Left lung (tissue), 10 donors: ENCODE measurements around the gene CD4. TPM values are rescaled to one million over a fixed set of nuclear protein-coding genes. Genes with fewer than 3 reads are reported as not detected.
"Not testable (repeated sequence)": the region's sequence is repeated elsewhere in the genome, so short reads cannot be mapped to it uniquely, and the experiment has no call there.

Experiments
- ATAC-seq: fragments of 200-7000 bp; cut with Tn5 transposase; one replicate; pipeline ENCODE4 v1.9.1; 2020; ENCODE audit warnings: moderate library complexity
- DNase-seq, 4 donors: peaks; one replicate each; pipeline ENCODE4 v3.0.0-alpha.2; 2013 to 2020
- H3K27ac ChIP-seq, 2 donors: fragments of 200-600 bp; sonication (generic) in 1 of 2; one replicate each; pipeline versions ENCODE4 v1.5.0 to v1.8.0; 2020 to 2021
- H3K27me3 ChIP-seq, 2 donors: fragments of 200-600 bp; sonication (generic) in 1 of 2; one replicate each; pipeline versions ENCODE4 v1.5.0 to v1.8.0; 2020 to 2021
- H3K36me3 ChIP-seq, 2 donors: fragments of 200-600 bp; sonication (generic) in 1 of 2; one replicate each; pipeline versions ENCODE4 v1.5.0 to v1.8.0; 2020 to 2021
- H3K4me1 ChIP-seq, 2 donors: fragments of 200-600 bp; one replicate each; pipeline ENCODE4 v1.8.0; 2021
- H3K4me3 ChIP-seq, 2 donors: fragments of 200-600 bp; sonication (generic) in 1 of 2; one replicate each; pipeline versions ENCODE4 v1.5.0 to v1.8.0; 2020 to 2021; ENCODE audit warnings: mild to moderate bottlenecking in 1 of 2
- H3K9me3 ChIP-seq, 2 donors: fragments of 200-600 bp; sonication (generic) in 1 of 2; one replicate each; pipeline versions ENCODE4 v1.5.0 to v1.8.0; 2020 to 2021
- intact Hi-C, 2 donors: fragments of 100-400 bp; cut with DNase I; formaldehyde crosslinking; loops; one replicate each; pipeline versions ENCODE4 v1.11.2 to v1.14.2; 2022
- polyA plus RNA-seq, 6 donors: library from polyadenylated mRNA; unstranded; fragments of 120-200 nt; gene quantifications; one replicate each; pipeline ENCODE4 v1.2.1, GENCODE V29; 2013; ENCODE audit not compliant: insufficient read length in 6 of 6
- total RNA-seq, 2 donors: library from RNA; stranded (reverse); fragmentation: NEBNext Ultra II Directional; extraction: Animal tissue kit (Norgen Biotek cat#: 25700); gene quantifications; one replicate each; pipeline ENCODE4 v1.2.1, GENCODE V29; 2021
- TF ChIP-seq, protein P1 (sequence below), 2 donors: fragments of 200-600 bp; sonication (generic) in 1 of 2; IDR thresholded peaks; one replicate each; pipeline versions ENCODE4 v1.5.0 to v1.8.0; 2021; ENCODE audit warnings: antibody characterized with exemption in 2 of 2
- donor health status: DM: no; HTN: yes; CAD: no.
- donor health status: DM: no; HTN: no; CAD: no.

CD4 gene
- total and polyA plus RNA-seq, 8 donors, result 64.5 to 97.8 (median 92.9) TPM

DNA sequence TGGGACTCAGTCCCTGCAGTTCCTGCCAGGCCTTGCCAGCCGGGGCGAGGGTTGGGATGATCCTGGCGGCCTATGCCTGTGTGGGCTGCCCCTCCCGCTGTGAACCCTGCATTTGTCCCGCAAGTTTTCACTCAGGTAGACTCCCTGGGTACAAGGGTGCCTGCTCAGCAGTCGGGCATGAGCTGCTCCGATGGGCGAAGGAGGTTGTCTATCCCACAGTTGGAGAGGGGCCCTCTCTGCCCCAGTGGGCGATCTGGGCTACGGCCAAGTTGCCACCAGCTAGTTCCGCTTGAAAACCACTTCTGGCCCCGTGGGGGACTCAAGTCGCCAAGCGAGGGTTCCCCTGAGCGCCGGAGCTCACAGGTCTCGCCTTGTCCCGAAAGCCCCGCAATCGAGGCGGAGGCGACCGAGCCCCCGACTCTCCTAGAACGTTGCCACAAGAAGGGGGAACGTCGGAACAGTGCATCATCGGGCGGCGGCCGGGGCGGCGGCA lies 77.6 kb downstream of the CD4 start:
- no peaks in the 10 kb centered on the region for H3K9me3 ChIP-seq
- peaks cover 28 to 46% of the 10 kb centered on the region in 2 donors for H3K4me1 ChIP-seq
- H3K4me3 ChIP-seq, result peak overlapping the region; percentile 100
- ATAC-seq (peak; percentile 4), DNase-seq (no peak)
- H3K27me3 ChIP-seq, result no peaks in the 10 kb centered on the region
- TF ChIP-seq, protein P1, sequence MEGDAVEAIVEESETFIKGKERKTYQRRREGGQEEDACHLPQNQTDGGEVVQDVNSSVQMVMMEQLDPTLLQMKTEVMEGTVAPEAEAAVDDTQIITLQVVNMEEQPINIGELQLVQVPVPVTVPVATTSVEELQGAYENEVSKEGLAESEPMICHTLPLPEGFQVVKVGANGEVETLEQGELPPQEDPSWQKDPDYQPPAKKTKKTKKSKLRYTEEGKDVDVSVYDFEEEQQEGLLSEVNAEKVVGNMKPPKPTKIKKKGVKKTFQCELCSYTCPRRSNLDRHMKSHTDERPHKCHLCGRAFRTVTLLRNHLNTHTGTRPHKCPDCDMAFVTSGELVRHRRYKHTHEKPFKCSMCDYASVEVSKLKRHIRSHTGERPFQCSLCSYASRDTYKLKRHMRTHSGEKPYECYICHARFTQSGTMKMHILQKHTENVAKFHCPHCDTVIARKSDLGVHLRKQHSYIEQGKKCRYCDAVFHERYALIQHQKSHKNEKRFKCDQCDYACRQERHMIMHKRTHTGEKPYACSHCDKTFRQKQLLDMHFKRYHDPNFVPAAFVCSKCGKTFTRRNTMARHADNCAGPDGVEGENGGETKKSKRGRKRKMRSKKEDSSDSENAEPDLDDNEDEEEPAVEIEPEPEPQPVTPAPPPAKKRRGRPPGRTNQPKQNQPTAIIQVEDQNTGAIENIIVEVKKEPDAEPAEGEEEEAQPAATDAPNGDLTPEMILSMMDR (IDR thresholded peaks at IDR 0.05), result no peak
- peak overlapping the region; percentile 95 to 96 for H3K27ac ChIP-seq
- intact Hi-C loops, result no loop called here
- peaks cover 0 to 67% of the 10 kb centered on the region in 2 donors for H3K36me3 ChIP-seq

DNA sequence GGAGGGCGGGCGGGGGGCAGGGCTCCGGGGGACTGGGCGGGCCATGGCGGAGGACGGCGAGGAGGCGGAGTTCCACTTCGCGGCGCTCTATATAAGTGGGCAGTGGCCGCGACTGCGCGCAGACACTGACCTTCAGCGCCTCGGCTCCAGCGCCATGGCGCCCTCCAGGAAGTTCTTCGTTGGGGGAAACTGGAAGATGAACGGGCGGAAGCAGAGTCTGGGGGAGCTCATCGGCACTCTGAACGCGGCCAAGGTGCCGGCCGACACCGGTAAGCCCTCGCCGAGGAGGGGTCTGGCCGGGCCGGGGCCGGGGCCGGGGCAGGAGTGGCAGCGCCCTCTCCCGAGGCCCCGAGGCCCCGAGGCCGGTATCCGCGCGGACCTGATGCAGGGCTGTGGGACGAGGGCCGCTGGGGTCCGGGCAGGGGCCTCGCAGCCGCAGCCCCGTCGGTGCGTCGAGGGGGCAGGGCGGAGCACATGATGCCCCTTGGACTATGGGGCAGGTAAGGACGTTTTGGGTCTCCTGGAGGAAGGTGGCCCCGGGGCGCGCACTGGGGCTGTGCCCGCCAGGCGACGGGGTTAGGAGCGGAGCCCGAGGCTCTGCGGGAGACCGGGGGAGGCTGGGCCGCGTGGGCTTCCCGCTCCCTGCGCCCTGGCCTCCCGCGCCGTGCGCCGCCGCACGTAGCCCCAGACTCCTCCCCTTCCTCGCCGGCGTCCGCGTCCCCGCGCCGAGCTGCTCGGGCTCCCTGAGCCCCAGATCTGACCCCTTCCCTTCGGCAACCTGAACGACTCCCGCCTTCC lies 78.3 kb downstream of the CD4 start, which contains the start of gene TPI1:
TPI1 (plus strand) TSS at position 119 of the 798 bp plus-strand sequence; CDS start at position 155, 36 bp downstream.
- TF ChIP-seq, protein P1 (IDR thresholded peaks at IDR 0.05), result no peak
- intact Hi-C loops, result no loop called here
- ATAC-seq (peak; percentile 83), DNase-seq (peak; percentile 82 to 97 (median 91))
- H3K27ac ChIP-seq, result peak within 1 kb of the TSS; percentile 95 to 96
- no peaks in the 10 kb centered on the region for H3K27me3 ChIP-seq
- peak within 1 kb of the TSS; percentile 100 for H3K4me3 ChIP-seq
- H3K9me3 ChIP-seq, result no peaks in the 10 kb centered on the region
- H3K36me3 ChIP-seq, result peaks cover 0 to 61% of the 10 kb centered on the region in 2 donors
- H3K4me1 ChIP-seq, result peaks cover 31 to 50% of the 10 kb centered on the region in 2 donors

DNA sequence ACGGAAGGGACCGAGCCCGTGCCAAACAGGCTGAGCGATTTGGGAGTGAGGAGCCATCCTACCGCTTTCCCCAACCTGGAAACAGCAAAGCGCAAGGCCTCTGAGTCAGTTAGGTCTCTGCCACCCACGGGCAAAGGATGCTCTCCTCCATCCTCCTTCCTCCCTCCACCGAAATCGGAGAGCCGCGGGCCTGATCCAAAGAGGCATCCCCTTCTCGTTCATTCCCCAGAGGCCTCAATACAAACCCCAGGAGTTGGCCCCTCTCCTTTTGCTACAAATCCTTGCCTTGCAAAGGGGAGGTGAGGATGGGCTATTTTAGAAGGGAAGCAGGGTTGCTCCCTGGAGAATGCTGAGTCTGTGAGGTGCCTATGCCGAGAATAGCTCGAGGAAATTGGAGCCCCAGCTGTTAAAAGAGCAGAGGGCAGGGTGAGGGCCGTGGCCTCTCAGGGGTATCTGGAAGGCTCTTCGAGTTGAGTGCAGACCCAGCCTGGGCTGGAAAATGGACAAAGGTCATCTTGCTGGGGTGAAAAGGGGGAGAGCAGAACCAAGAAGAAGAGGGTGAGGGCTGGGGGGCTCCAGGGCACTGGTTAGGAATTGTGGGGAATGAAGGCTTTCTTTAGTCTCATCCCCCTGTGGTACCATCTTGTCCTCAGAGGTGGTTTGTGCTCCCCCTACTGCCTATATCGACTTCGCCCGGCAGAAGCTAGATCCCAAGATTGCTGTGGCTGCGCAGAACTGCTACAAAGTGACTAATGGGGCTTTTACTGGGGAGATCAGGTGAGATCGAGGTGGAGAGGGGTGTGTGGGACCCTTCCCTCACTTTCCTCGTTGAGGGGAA lies 79.1 kb downstream of the CD4 start:
- TF ChIP-seq, protein P1 (IDR thresholded peaks at IDR 0.05), result no peak
- Histone ChIP-seq H3K27me3 (no peaks in the 10 kb centered on the region), H3K4me1 (peaks cover 31 to 50% of the 10 kb centered on the region in 2 donors), H3K4me3 (peak overlapping the region; percentile 100), H3K36me3 (peaks cover 0 to 52% of the 10 kb centered on the region in 2 donors), H3K27ac (peak overlapping the region; percentile 95 to 96), H3K9me3 (no peaks in the 10 kb centered on the region)
- ATAC-seq (no peak), DNase-seq (no peak)
- intact Hi-C loops, result no loop called here

DNA sequence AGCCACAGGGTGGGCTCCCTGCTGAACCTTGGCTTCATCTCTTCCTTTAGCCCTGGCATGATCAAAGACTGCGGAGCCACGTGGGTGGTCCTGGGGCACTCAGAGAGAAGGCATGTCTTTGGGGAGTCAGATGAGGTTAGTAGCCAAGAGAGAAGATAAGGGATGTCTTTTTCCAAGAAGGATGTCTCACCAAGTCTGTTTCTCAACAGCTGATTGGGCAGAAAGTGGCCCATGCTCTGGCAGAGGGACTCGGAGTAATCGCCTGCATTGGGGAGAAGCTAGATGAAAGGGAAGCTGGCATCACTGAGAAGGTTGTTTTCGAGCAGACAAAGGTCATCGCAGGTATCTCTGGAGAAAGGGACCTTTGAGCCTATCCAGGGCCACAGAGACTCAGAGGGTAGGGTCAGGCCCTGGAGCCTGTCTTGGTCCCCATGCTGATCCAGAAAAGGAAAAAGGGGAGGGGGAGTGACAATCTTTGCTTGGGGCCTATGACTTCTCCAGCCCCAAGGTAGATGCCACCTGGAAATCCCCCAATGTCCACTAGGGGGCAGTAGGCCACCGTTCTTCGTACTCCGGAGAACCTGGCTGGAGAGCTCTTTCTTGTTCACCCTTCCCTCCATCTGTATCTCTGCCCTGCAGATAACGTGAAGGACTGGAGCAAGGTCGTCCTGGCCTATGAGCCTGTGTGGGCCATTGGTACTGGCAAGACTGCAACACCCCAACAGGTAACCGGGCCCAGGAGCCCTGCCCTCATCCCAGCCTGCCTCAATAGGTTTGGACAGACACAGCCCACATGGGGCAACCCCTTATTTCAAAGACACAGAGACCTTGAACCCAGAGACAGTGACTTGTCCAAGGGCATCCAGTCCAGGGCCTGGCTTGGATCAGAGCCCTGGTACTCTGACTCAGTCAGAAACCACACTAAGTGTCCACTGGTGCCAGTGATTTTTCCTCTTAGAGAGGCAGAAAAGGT lies 80.0 kb downstream of the CD4 start:
- H3K4me3 ChIP-seq, result peak overlapping the region; percentile 100
- peak; percentile 4 for ATAC-seq
- peak in 3 of 4 donors; percentile 64 to 86 (median 79) for DNase-seq
- H3K36me3 ChIP-seq, result peaks cover 0 to 43% of the 10 kb centered on the region in 2 donors
- H3K27me3 ChIP-seq, result no peaks in the 10 kb centered on the region
- peak overlapping the region in 1 of 2 donors; percentile 95 for H3K27ac ChIP-seq
- intact Hi-C loops, result no loop called here
- no peaks in the 10 kb centered on the region for H3K9me3 ChIP-seq
- H3K4me1 ChIP-seq, result peaks cover 31 to 58% of the 10 kb centered on the region in 2 donors
- TF ChIP-seq, protein P1 (IDR thresholded peaks at IDR 0.05), result peak; percentile 89 to 94

DNA sequence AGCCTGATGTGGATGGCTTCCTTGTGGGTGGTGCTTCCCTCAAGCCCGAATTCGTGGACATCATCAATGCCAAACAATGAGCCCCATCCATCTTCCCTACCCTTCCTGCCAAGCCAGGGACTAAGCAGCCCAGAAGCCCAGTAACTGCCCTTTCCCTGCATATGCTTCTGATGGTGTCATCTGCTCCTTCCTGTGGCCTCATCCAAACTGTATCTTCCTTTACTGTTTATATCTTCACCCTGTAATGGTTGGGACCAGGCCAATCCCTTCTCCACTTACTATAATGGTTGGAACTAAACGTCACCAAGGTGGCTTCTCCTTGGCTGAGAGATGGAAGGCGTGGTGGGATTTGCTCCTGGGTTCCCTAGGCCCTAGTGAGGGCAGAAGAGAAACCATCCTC lies 81.0 kb downstream of the CD4 start:
- Histone ChIP-seq H3K27ac (peak overlapping the region in 1 of 2 donors; percentile 91), H3K4me1 (peaks cover 31 to 63% of the 10 kb centered on the region in 2 donors), H3K36me3 (peaks cover 0 to 36% of the 10 kb centered on the region in 2 donors)
- ATAC-seq, H3K4me3 ChIP-seq, DNase-seq, H3K27me3 ChIP-seq, intact Hi-C loops, H3K9me3 ChIP-seq: not testable (repeated sequence)
